Anterior cingulate cortex (tissue), 58 donors: ENCODE data around the gene GJA9.
A peak's percentile ranks its signal among the peaks of the same experiment; 100 is the strongest.

Experiments
- DNase-seq, 58 donors: peaks; one replicate each; lab custom pipeline; 2025; lab: John Stamatoyannopoulos, UW

GJA9 gene

DNA sequence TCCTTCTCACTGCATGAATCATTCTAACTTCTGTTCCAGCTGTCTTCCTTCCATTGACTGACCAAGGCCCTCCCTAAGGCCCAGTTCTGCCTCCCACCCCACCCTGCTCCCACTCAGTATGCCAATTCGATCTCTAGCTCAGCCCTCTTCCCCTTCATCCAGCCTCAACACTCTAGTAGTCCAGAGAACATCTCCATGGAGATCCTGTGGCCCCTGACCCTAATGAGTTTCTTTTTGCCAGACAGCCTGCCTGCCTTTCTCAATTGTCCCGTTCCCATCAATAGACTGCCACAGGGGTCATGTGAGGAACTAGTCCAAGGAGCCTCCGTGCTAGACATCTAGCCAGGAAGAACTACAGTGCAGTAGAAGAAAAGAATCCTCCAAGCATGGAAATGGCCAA lies 48.2 kb downstream of the GJA9 start:
- DNase-seq = peak in 24 of 58 donors; percentile 5 to 72 (median 36)

DNA sequence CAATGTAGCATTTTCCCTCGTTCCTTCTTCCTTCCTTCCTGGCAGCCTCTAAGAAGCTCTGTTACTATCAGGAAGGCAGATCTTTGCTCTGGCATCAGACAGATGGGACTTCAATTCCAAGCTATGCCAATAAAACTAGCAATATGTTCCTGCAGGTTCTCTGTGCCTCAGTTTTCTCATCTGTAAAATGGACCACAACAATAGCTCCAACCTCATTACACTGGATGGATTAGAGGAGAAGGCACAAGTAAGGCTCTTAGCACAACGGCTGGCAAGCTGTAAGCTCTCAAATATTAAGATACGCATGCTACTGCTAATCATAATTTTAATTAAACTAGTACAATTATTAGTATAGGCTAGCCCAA lies 49.0 kb downstream of the GJA9 start:
- DNase-seq = no peak

- DNase-seq = no peak
These were observed 49.5 kb downstream of the GJA9 start for GRCh38 chr1:38831731-38832369.

DNA sequence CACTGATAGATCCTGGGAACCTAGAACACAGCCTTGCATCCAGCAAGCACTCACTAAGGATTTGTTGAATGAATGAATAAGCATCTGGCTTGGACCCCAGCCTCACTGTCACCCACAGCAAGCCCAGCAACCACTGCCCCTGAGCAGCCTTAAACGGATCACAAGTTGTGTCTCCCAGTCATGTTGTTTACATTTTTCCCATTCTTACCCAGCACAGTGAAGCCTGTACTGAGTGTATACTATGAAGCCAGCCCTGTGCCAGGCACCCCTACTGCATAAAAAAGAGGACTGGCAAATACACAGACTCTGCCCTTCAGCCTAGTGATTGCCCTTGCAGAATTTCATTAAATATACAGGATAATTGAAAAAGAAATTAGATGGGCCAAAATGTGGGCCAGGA lies 52.0 kb downstream of the GJA9 start:
- DNase-seq = no peak

GRCh38 chr1:38827318-38827717 lies 54.1 kb downstream of the GJA9 start:
- DNase-seq = no peak

DNA sequence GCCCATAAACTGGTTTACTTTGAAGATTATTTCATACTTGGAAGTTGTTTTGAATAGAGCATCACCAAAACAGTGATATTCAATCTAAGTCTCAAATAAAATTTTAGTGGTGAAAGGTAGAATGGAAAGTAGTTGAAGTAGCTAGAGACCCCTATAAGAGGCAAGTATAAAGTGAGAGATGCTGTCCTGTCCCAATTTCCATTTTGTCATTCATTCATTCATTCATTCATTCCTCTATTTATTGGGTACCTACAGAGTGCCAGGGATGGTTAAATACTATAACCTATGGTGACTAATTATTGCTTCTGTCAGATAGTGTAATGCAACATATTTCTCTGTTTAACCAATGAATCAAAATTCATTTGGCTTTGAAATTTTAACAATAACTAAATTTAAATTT lies 54.5 kb downstream of the GJA9 start:
- DNase-seq = no peak

- DNase-seq = no peak
These were observed 55.1 kb downstream of the GJA9 start for GRCh38 chr1:38826262-38826661.
